Naive B cell (primary cell): ENCODE measurements around the gene SPTBN2. TPM values are rescaled to one million over a fixed set of nuclear protein-coding genes. Genes with fewer than 3 reads are reported as not detected.
"Not testable (repeated sequence)": the region's sequence is repeated elsewhere in the genome, so short reads cannot be mapped to it uniquely, and the experiment has no call there.

Source experiments
- ATAC-seq, 2 donors: fragments of 150-1000 bp; cut with Tn5 transposase; 2 replicates each; pipeline ENCODE4 v1.10.0; 2021; ENCODE audit warnings: low read depth in 2 of 2, mild to moderate bottlenecking in 2 of 2, moderate library complexity in 2 of 2
- DNase-seq: peaks from one replicate; pipeline ENCODE4 v3.0.0; 2022
- H3K27ac Mint-ChIP-seq, 6 donors: one replicate each; pipeline ENCODE4 v1.8.0; 2020 to 2022; ENCODE audit warnings: mild to moderate bottlenecking in 6 of 6, mixed read lengths in 6 of 6, moderate library complexity in 5 of 6, inconsistent platforms in 2 of 6
- H3K27me3 Mint-ChIP-seq, 3 donors: one replicate each; pipeline ENCODE4 v1.8.0; 2021 to 2022; ENCODE audit warnings: mixed read lengths in 3 of 3, mild to moderate bottlenecking in 1 of 3
- H3K36me3 Mint-ChIP-seq, 2 donors: one replicate each; pipeline ENCODE4 v1.8.0; 2020 to 2022; ENCODE audit warnings: mixed read lengths in 2 of 2, inconsistent platforms in 1 of 2, mild to moderate bottlenecking in 1 of 2
- H3K4me1 Mint-ChIP-seq, 3 donors: one replicate each; pipeline ENCODE4 v1.8.0; 2020 to 2022; ENCODE audit warnings: mixed read lengths in 3 of 3, inconsistent platforms in 1 of 3, mild to moderate bottlenecking in 1 of 3, moderate library complexity in 1 of 3
- H3K4me3 Mint-ChIP-seq, 8 donors: one replicate each; pipeline ENCODE4 v1.8.0; 2020 to 2022; ENCODE audit warnings: mild to moderate bottlenecking in 8 of 8, mixed read lengths in 8 of 8, moderate library complexity in 8 of 8, inconsistent platforms in 2 of 8
- H3K9me3 Mint-ChIP-seq, 7 donors: one replicate each; pipeline ENCODE4 v1.8.0; 2020 to 2022; ENCODE audit warnings: mixed read lengths in 7 of 7, mild to moderate bottlenecking in 5 of 7, inconsistent platforms in 2 of 7, moderate library complexity in 1 of 7
- polyA plus RNA-seq, 6 donors: library from polyadenylated mRNA; unstranded; fragments of 300-500 nt; fragmentation: Illumina TruSeq; gene quantifications; one replicate each; pipeline ENCODE4 v1.2.3, GENCODE V29; 2021; ENCODE audit warnings: low read depth in 6 of 6

Gene SPTBN2
- polyA plus RNA-seq, 6 donors from 2014 or later = 0.52 to 1.2 (median 0.60) TPM; not detected in 3

DNA sequence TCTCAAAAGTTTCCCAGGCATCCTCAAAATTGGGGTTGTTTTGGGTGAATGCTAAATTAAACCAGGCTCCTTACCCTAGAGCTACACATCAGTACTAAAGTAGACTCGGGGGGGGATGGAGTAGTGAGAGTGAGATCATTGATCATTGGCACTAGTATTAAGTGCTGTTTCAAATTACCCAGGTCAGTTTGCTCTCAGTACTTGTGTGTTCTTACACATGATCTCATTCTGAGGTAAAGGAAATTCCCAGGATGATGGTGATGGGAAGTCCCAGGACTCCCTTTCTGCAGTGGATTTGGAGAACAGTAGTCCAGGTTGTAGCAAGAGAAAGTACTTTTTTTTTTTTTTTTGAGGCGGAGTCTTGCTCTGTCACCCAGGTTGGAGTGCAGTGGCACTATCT is 78.0 kb downstream of the SPTBN2 start:
- no peak overlapping the region for H3K4me3 Mint-ChIP-seq
- peaks cover 19 to 33% (median 27%) of the 10 kb centered on the region in 3 donors for H3K4me1 Mint-ChIP-seq
- H3K9me3 Mint-ChIP-seq = no peaks in the 10 kb centered on the region
- no peak for ATAC-seq
- H3K36me3 Mint-ChIP-seq = peaks cover 4 to 15% of the 10 kb centered on the region in 2 donors
- H3K27ac Mint-ChIP-seq = peak overlapping the region in 3 of 6 donors; percentile 20 to 42 (median 31)
- DNase-seq = no peak
- no peaks in the 10 kb centered on the region for H3K27me3 Mint-ChIP-seq

DNA sequence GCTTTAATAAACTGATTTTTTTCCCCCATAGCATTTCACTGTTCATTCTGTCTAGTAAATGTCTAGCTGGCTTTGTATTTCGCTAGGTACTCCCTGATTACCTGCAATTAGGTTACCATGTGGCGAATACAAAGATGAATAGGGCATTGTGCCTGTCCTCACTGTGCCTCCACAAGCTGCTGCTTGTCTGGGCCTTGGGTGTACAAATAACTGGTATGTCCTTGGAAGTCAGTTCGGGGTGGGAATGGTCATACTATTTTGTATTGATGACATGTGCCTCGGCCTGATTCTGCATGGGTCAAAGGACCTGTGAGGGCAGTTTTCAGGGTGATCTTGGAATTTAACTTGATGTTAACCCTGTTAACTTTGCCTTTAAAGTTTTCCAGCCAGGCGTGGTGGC is 79.1 kb downstream of the SPTBN2 start:
- Mint-ChIP-seq H3K4me3 (no peak overlapping the region), H3K27me3 (no peaks in the 10 kb centered on the region), H3K27ac (peak overlapping the region in 3 of 6 donors; percentile 54 to 78 (median 76)), H3K9me3 (no peaks in the 10 kb centered on the region), H3K4me1 (peaks cover 24 to 39% (median 34%) of the 10 kb centered on the region in 3 donors), H3K36me3 (peaks cover 13 to 17% of the 10 kb centered on the region in 2 donors)
- ATAC-seq = no peak
- DNase-seq = no peak

DNA sequence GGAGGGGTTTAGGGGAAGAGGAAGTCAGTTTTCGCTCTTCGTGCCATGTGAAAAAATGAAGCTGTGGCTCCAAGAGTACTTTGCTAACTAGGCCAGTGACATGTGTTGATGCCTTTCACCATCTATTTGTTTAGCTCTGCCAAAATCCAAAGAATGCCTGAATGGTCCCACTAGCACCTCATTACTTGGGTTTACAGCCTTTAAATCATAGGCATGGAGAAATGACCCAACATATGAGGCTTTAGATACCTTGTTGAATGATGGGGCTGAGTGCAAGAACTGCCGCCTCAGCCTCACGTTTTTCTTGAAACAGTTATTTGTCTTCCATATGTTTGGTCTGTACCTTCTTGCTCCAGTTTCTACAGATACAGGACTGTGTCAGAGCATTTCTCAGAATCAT is 82.2 kb downstream of the SPTBN2 start:
- Mint-ChIP-seq H3K27ac (peak overlapping the region in 3 of 6 donors; percentile 6 to 47 (median 34)), H3K27me3 (no peaks in the 10 kb centered on the region), H3K36me3 (peaks cover 30 to 44% of the 10 kb centered on the region in 2 donors), H3K4me3 (no peak overlapping the region), H3K4me1 (peaks cover 45 to 56% (median 53%) of the 10 kb centered on the region in 3 donors), H3K9me3 (no peaks in the 10 kb centered on the region)
- no peak for ATAC-seq
- no peak for DNase-seq

DNA sequence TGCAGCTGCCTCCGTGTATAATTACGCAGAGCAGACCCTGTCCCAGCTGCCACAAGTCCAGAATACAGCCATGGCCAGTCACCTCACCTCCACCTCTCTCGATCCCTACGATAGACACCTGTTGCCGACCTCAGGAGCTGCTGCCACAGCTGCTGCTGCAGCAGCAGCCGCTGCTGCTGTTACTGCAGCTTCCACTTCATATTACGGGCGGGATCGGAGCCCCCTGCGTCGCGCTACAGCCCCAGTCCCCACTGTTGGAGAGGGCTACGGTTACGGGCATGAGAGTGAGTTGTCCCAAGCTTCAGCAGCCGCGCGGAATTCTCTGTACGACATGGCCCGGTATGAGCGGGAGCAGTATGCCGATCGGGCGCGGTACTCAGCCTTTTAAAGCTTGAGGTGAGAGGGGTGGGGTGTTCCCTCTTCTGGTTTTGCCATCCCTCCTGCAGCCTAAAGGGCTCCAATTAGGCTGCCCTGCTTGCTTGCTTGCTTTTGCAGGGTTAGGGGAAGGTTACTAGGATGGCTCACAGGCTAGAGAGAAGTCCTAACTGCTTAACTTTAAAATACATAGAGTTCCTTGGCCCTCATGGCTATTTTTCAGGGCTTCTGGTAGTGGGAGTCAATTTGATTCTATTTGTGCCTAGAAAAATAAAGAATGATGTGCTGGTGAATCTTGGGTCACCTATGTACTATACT is 85.1 kb downstream of the SPTBN2 start:
- ATAC-seq (no peak), DNase-seq (no peak)
- H3K36me3 Mint-ChIP-seq = peaks cover 38 to 56% of the 10 kb centered on the region in 2 donors
- H3K9me3 Mint-ChIP-seq = no peaks in the 10 kb centered on the region
- peak overlapping the region in 2 of 6 donors; percentile 16 to 57 for H3K27ac Mint-ChIP-seq
- peak overlapping the region in 3 of 8 donors; percentile 21 to 99 (median 78) for H3K4me3 Mint-ChIP-seq
- H3K27me3 Mint-ChIP-seq = no peaks in the 10 kb centered on the region
- H3K4me1 Mint-ChIP-seq = peaks cover 68 to 84% (median 80%) of the 10 kb centered on the region in 3 donors

DNA sequence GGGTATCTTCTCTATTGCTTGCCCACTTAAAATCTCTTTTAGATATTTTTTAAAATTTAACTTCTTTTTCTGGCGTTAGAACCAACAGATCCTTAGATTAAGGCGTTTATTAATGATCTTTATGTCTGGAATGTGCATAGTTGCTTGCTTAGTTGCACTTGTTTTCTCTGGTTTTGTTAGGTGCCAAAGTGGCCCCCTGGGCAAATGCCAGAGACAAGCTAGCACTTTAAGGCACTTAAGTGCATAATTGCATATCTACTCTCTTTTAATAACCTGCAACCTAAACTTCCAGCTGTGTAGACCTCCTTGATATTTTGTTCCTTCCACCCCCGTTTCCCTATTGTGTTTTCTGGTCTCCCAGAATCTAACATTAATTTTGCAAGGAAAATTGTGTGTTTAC is 87.2 kb downstream of the SPTBN2 start:
- Mint-ChIP-seq H3K4me1 (peaks cover 71 to 93% (median 88%) of the 10 kb centered on the region in 3 donors), H3K4me3 (peak overlapping the region; percentile 12 to 99 (median 46)), H3K9me3 (no peaks in the 10 kb centered on the region), H3K27ac (peak overlapping the region in 3 of 6 donors; percentile 4 to 16 (median 15)), H3K36me3 (peaks cover 28 to 57% of the 10 kb centered on the region in 2 donors), H3K27me3 (no peaks in the 10 kb centered on the region)
- DNase-seq (no peak), ATAC-seq (no peak)

DNA sequence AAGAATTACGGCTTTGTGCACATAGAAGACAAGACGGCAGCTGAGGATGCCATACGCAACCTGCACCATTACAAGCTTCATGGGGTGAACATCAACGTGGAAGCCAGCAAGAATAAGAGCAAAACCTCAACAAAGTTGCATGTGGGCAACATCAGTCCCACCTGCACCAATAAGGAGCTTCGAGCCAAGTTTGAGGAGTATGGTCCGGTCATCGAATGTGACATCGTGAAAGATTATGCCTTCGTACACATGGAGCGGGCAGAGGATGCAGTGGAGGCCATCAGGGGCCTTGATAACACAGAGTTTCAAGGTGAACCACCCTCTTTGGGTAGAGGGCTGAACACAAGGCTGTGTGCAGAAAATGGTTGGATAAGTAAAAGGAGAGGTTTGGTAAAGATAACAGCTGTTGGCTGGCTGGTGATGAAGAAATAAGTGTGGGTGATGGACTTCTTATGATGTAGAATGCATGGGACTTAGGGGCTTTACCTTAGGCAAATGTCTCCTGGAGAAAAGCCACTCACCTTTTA is 89.1 kb downstream of the SPTBN2 start:
- H3K27me3 Mint-ChIP-seq, H3K9me3 Mint-ChIP-seq, DNase-seq, ATAC-seq: not testable (repeated sequence)
- peaks cover 55 to 80% (median 68%) of the 10 kb centered on the region in 3 donors for H3K4me1 Mint-ChIP-seq
- H3K4me3 Mint-ChIP-seq = peak overlapping the region; percentile 98 to 99 (median 99)
- H3K27ac Mint-ChIP-seq = peak overlapping the region in 5 of 6 donors; percentile 95 to 99 (median 97)
- peaks cover 20 to 45% of the 10 kb centered on the region in 2 donors for H3K36me3 Mint-ChIP-seq

DNA sequence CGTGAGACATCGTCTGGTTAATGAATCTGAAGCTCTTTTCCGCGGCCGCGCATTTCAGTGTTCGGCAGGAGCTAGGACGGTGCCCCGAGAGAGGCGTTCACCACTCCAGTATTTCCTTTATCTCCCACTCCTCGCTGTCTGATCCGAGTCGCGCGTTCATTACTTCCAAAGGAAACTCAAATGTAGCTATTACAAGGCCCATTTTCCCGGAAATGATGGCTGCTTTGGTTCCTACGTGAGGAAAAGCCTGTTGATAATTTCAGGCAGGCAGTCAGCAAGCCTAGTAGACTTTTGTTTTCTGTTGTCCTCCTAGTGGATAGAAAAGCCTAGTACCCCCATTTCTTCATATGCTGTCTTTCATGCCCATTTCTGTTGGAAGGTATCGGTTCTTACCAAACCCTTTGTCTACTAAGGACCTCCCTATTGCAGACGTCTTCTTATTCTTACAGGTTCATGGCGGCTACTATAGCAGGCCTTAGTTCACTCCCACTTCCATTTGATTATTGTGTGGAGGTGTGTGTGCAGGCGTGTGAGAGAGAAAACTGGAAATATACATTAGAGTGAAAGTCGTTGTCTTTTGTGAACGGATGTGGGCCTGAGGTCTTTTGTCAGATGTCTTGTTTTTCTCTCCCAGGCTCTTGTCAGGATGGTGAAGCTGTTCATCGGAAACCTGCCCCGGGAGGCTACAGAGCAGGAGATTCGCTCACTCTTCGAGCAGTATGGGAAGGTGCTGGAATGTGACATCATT is 89.8 kb downstream of the SPTBN2 start:
- Mint-ChIP-seq H3K27ac (peak overlapping the region; percentile 97 to 99 (median 98)), H3K9me3 (no peaks in the 10 kb centered on the region), H3K36me3 (peaks cover 25 to 44% of the 10 kb centered on the region in 2 donors), H3K27me3 (no peaks in the 10 kb centered on the region), H3K4me1 (peaks cover 55 to 78% (median 68%) of the 10 kb centered on the region in 3 donors), H3K4me3 (peak overlapping the region; percentile 98 to 99 (median 99))
- ATAC-seq (no peak), DNase-seq (peak; percentile 29)

DNA sequence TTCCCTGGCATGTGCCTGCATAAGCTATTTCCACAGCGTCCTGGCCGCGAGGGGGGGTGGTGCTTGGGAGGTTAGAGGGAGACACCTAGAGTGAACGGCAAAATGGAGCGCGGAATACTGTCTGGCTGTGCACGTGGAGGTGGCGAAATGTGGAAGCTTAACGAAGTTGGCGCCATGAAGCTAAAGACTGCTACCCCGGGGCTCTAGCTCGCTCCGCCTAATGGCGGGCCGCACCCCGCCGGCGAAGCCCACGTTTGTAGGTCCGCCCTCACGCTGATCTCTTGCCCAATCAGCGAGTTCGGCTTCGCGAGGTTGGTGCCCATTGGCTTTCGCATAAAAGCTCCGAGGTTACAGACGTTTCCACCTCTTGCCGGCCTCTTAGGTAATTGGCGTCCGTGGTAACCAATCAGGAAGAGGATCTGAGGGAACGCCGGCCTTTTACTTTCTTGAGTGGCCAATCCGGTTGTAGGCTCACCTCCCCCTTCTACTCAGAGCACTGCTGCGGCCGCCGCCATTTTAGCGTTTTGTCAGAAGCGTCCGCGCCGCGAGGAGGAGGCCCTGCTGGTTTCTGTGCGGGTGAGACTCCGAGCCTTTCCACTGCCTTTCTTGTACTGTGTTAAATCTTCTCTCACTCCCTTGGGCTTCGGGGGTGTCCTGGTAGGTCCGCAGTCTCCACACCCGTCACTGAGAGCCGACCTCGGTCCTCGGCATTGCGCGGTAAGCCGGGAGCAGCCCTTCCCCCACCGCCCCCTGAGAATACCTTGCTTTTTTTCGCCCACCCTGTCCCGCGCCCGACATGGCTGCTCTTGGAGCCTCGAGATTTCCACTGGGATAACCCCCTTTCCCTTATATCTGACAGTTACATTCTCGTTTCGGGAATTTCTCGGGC is 90.6 kb downstream of the SPTBN2 start, which contains the start of gene RBM4:
Gene RBM4, plus strand, starts transcription at position 527 of the 889 bp plus-strand sequence. CDS start 1,009 bp downstream, outside the sequence.
- peak; percentile 89 for ATAC-seq
- Mint-ChIP-seq H3K27ac (peak within 1 kb of the TSS; percentile 97 to 99 (median 99)), H3K36me3 (peaks cover 25 to 37% of the 10 kb centered on the region in 2 donors), H3K9me3 (no peaks in the 10 kb centered on the region), H3K4me3 (peak within 1 kb of the TSS; percentile 98 to 99 (median 99)), H3K27me3 (no peaks in the 10 kb centered on the region), H3K4me1 (peaks cover 55 to 70% (median 62%) of the 10 kb centered on the region in 3 donors)
- DNase-seq = peak; percentile 96

DNA sequence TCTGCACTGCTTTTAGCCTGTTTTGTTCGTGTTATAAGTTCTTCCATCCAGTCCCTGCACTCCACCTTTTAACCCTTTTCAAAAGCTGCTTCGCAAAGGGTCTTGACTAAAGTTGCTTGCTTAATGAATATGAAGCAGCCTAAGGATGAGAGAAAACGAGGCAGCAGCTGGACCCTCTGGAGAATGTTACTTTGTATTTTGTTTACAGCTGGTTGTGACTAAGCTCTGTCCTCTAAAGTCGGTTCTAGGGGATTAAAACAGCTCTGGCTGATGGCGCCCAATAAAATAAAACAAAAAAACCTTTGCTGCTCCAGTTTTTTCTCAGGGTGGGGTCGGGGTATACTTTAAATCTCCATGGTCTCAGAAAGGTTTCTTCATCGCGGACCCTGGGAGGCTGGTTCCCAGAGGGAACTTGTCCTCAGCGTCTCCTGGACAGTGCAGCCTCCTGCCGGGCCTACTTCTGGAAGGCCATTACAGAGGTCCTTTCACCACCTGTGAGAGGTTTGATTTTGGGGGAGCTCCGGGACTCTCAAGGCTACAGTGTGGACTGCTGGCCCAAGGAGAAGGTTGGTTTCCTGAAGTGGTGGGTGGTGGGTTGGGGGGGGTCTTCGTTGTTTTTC is 91.3 kb downstream of the SPTBN2 start:
- no peak for DNase-seq
- Mint-ChIP-seq H3K36me3 (peaks cover 18 to 29% of the 10 kb centered on the region in 2 donors), H3K27me3 (no peaks in the 10 kb centered on the region), H3K4me3 (peak overlapping the region; percentile 98 to 99 (median 99)), H3K27ac (peak overlapping the region; percentile 95 to 99 (median 98)), H3K4me1 (peaks cover 47 to 65% (median 54%) of the 10 kb centered on the region in 3 donors), H3K9me3 (no peaks in the 10 kb centered on the region)
- no peak for ATAC-seq

DNA sequence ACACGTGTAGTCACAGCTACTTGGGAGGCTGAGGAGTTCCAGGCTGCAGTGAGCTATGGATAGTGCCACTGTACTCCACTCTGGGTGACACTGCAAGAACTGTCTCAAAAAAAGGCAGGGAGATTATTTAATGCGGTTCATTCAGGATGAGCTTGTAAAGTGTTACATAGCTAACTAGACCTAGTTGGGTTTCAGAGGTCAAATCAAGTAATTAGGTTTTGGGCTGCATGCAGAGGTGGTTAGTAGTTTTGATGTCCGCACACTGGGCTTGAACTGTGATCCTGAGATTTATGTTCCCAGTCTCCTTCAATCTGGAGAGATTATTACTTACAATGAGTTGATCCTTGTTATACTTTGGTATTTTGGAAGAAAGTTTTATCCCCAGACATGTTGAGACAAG is 92.6 kb downstream of the SPTBN2 start:
- Mint-ChIP-seq H3K27ac (peak overlapping the region in 2 of 6 donors; percentile 29 to 97), H3K4me3 (peak overlapping the region in 4 of 8 donors; percentile 57 to 99 (median 72)), H3K9me3 (no peaks in the 10 kb centered on the region), H3K27me3 (no peaks in the 10 kb centered on the region), H3K4me1 (peaks cover 45 to 65% (median 54%) of the 10 kb centered on the region in 3 donors), H3K36me3 (peaks cover 13 to 19% of the 10 kb centered on the region in 2 donors)
- DNase-seq (no peak), ATAC-seq (no peak)
